GM12878 (cell line): Measurements from ENCODE around the gene RALGPS1. TPM values are rescaled to one million over a fixed set of nuclear protein-coding genes. Genes with fewer than 3 reads are reported as not detected.

Experiments
- ATAC-seq: fragments of 200-7000 bp; cut with Tn5 transposase; 3 replicates; pipeline ENCODE4 v1.9.1; 2020; ENCODE audit warnings: mild to moderate bottlenecking, moderate library complexity
- BruUV-seq: library from RNA; stranded (reverse); fragments of 400-500 nt; replicated peaks from 2 replicates; lab custom pipeline; 2021; lab: Mats Ljungman, UMichigan
- CTCF ChIA-PET: fragments of 300-600 bp; sonication (Branson Sonifier 250); formaldehyde crosslinking; extraction: SDS; loops from one replicate; lab custom pipeline; 2021; ENCODE audit warnings: inconsistent platforms; lab: Yijun Ruan, JAX
- POLR2A ChIA-PET: fragments of 350-600 bp; formaldehyde crosslinking; extraction: SDS; loops from one replicate; lab custom pipeline; 2021; ENCODE audit warnings: inconsistent platforms; lab: Charles Lee
- RAD21 ChIA-PET: fragments of 300-600 bp; sonication (Branson Sonifier 250); formaldehyde crosslinking; loops from one replicate; lab custom pipeline; 2023; ENCODE audit warnings: antibody characterized with exemption; ENCODE audit not compliant: unreplicated experiment; lab: Charles Lee
- SMC1A ChIA-PET: fragments of 300-600 bp; sonication (Branson Sonifier 250); formaldehyde crosslinking; loops from one replicate; lab custom pipeline; 2023; ENCODE audit not compliant: unreplicated experiment, uncharacterized antibody; lab: Charles Lee
- DNase-seq: peaks from one replicate; pipeline ENCODE4 v3.0.0-alpha.2; 2011; ENCODE audit warnings: low read depth, low spot score
- FAIRE-seq: peaks from 3 replicates; lab custom pipeline; 2011; peaks lifted over from hg19 to GRCh38; lab: Jason Lieb, UNC
- H2AFZ ChIP-seq: 2 replicates; pipeline ENCODE4 v1.6.0; 2011; ENCODE audit warnings: low read depth, low read length, control low read depth; ENCODE audit not compliant: control insufficient read depth
- H3K27ac ChIP-seq: 2 replicates; pipeline ENCODE4 v1.5.1; 2011; ENCODE audit warnings: control low read depth; ENCODE audit not compliant: control insufficient read depth, insufficient read depth
- H3K27me3 ChIP-seq, 2 experiments: replicated peaks in 1 of 2; 2 replicates each; pipeline versions ENCODE4 v1.6.0 to v1.6.1; 2011; ENCODE audit warnings: low read length in 1 of 2; ENCODE audit not compliant: control insufficient read depth in 2 of 2, insufficient read depth in 2 of 2
- H3K36me3 ChIP-seq, 2 experiments: 2 replicates each; pipeline ENCODE4 v1.5.1; 2011; ENCODE audit warnings: low read length in 1 of 2; ENCODE audit not compliant: control insufficient read depth in 2 of 2, insufficient read depth in 2 of 2
- H3K4me1 ChIP-seq: 2 replicates; pipeline ENCODE4 v1.6.1; 2011; ENCODE audit warnings: mild to moderate bottlenecking, low read length, moderate library complexity, mixed read lengths; ENCODE audit not compliant: control insufficient read depth, insufficient read depth
- H3K4me2 ChIP-seq: 2 replicates; pipeline ENCODE4 v1.6.0; 2011; ENCODE audit warnings: control low read depth; ENCODE audit not compliant: control insufficient read depth, insufficient read depth
- H3K4me3 ChIP-seq: fragments of 200-600 bp; sonication (generic); 2 replicates; pipeline ENCODE4 v1.5.1; 2016
- H3K79me2 ChIP-seq: 2 replicates; pipeline ENCODE4 v1.6.0; 2011; ENCODE audit warnings: low read length; ENCODE audit not compliant: control insufficient read depth, insufficient read depth
- H3K9ac ChIP-seq: 2 replicates; pipeline ENCODE4 v1.8.0; 2011; ENCODE audit warnings: low read length, control low read depth, mixed read lengths; ENCODE audit not compliant: control insufficient read depth, insufficient read depth
- H3K9me3 ChIP-seq: replicated peaks from 3 replicates; pipeline ENCODE4 v1.5.1; 2011; ENCODE audit warnings: mild to moderate bottlenecking, low read length; ENCODE audit not compliant: control insufficient read depth, insufficient read depth
- H4K20me1 ChIP-seq: 2 replicates; pipeline ENCODE4 v1.6.0; 2011; ENCODE audit not compliant: control insufficient read depth, insufficient read depth
- BHLHE40 ChIP-seq, 2 experiments: fragments of 450-650 bp in 1 of 2; IDR thresholded peaks; 2 replicates each; pipeline ENCODE4 v1.6.1; 2011 to 2017; ENCODE audit warnings: low read depth in 2 of 2, borderline replicate concordance in 1 of 2, improper control_type of control experiment in 1 of 2, low read length in 1 of 2, mild to moderate bottlenecking in 1 of 2
- BMI1 ChIP-seq: fragments of 450-650 bp; IDR thresholded peaks from 2 replicates; pipeline ENCODE4 v1.6.1; 2016; ENCODE audit warnings: mild to moderate bottlenecking, moderate library complexity, borderline replicate concordance
- CBX3 ChIP-seq: fragments of 200-600 bp; sonication (generic); IDR thresholded peaks from 2 replicates; pipeline ENCODE4 v1.6.1; 2016; ENCODE audit warnings: low read depth, borderline replicate concordance
- E2F4 ChIP-seq: IDR thresholded peaks from 2 replicates; pipeline ENCODE4 v1.6.1; 2012; ENCODE audit warnings: low read depth, low read length, improper control_type of control experiment
- EP300 ChIP-seq, 2 experiments: fragments of 150-350 bp in 1 of 2; IDR thresholded peaks; 2 replicates each; pipeline ENCODE4 v1.6.1; 2011 to 2012; ENCODE audit warnings: low read depth in 2 of 2, low read length in 2 of 2, borderline replicate concordance in 1 of 2, improper control_type of control experiment in 1 of 2, inconsistent platforms in 1 of 2; ENCODE audit not compliant: control insufficient read depth in 1 of 2
- FOXM1 ChIP-seq: IDR thresholded peaks from 2 replicates; pipeline ENCODE4 v1.6.1; 2012; ENCODE audit warnings: low read depth, mild to moderate bottlenecking, inconsistent platforms, low read length, moderate library complexity
- HDAC2 ChIP-seq: fragments of 200-600 bp; sonication (generic); IDR thresholded peaks from 2 replicates; pipeline ENCODE4 v1.6.1; 2017
- JUNB ChIP-seq: IDR thresholded peaks from 2 replicates; pipeline ENCODE4 v1.6.1; 2016; ENCODE audit warnings: antibody characterized with exemption, mild to moderate bottlenecking
- MEF2A ChIP-seq: IDR thresholded peaks from 2 replicates; pipeline ENCODE4 v1.6.1; 2011; ENCODE audit warnings: low read depth, mild to moderate bottlenecking, low read length, moderate library complexity; ENCODE audit not compliant: insufficient read depth
- MEF2B ChIP-seq: fragments of 450-650 bp; IDR thresholded peaks from 2 replicates; pipeline ENCODE4 v1.6.1; 2018; ENCODE audit warnings: mild to moderate bottlenecking, moderate library complexity; ENCODE audit not compliant: partially characterized antibody, poor library complexity, severe bottlenecking
- MTA3 ChIP-seq: IDR thresholded peaks from 2 replicates; pipeline ENCODE4 v1.6.1; 2012; ENCODE audit warnings: low read length, inconsistent platforms, borderline replicate concordance
- PML ChIP-seq: IDR thresholded peaks from 2 replicates; pipeline ENCODE4 v1.6.1; 2012; ENCODE audit warnings: low read length, inconsistent platforms
- POLR2AphosphoS5 ChIP-seq: IDR thresholded peaks from 2 replicates; pipeline ENCODE4 v1.6.1; 2011; ENCODE audit warnings: mild to moderate bottlenecking, low read length, inconsistent platforms
- TARDBP ChIP-seq: IDR thresholded peaks from 2 replicates; pipeline ENCODE4 v1.6.1; 2016; ENCODE audit warnings: borderline replicate concordance
- TBL1XR1 ChIP-seq: IDR thresholded peaks from 2 replicates; pipeline ENCODE4 v1.6.1; 2012; ENCODE audit warnings: low read depth, low read length, improper control_type of control experiment
- ZBTB4 ChIP-seq: fragments of 450-650 bp; formaldehyde crosslinking; IDR thresholded peaks from 2 replicates; pipeline ENCODE4 v1.4.0; 2022; ENCODE audit warnings: mild to moderate bottlenecking, moderate library complexity
- ZNF24 ChIP-seq: fragments of 450-650 bp; IDR thresholded peaks from 2 replicates; pipeline ENCODE4 v1.6.1; 2017; ENCODE audit warnings: antibody characterized with exemption, mild to moderate bottlenecking
- ZNF274 ChIP-seq: IDR thresholded peaks from one replicate; pipeline ENCODE4 v1.8.0; 2011; ENCODE audit not compliant: insufficient read length, insufficient read depth
- ZNF622 ChIP-seq: fragments of 450-650 bp; IDR thresholded peaks from 2 replicates; pipeline ENCODE4 v1.6.1; 2017; ENCODE audit warnings: mild to moderate bottlenecking, inconsistent platforms
- WGBS: methylation state at CpG from one replicate; pipeline ENCODE4 v1.1.6; 2016; ENCODE audit warnings: low lambda C conversion rate; ENCODE audit not compliant: insufficient replicate concordance, insufficient coverage; ENCODE audit errors: missing lambda C conversion rate; 5-methylcytosine and 5-hydroxymethylcytosine counted together
- in situ Hi-C: fragments of 300-500 bp; cut with MboI; formaldehyde crosslinking; loops from 9 replicates; pipeline ENCODE4 v1.14.3; 2018; ENCODE audit warnings: mixed read lengths
- intact Hi-C: fragments of 100-400 bp; cut with micrococcal nuclease; formaldehyde crosslinking; loops from one replicate; pipeline ENCODE4 v1.14.2; 2022; ENCODE audit not compliant: unreplicated experiment
- polyA plus RNA-seq, 11 experiments: library from polyadenylated mRNA; depleted of rRNA in 4 of 11; unstranded in 6 of 11; stranded (reverse) in 5 of 11; fragments of >200 nt; fragmentation: Nextera tagmentation in 4 of 11; fragmentation: Illumina TruSeq in 1 of 11; extraction: Ambion mirVana in 4 of 11; extraction: Trizol in 1 of 11; gene quantifications; 1 replicate in 1 of 11; 2 replicates in 10 of 11; pipeline versions ENCODE4 v1.2.1 to v1.2.3, GENCODE V29; 2011 to 2016; ENCODE audit warnings: inconsistent platforms in 2 of 11, missing spikeins in 2 of 11, low read depth in 1 of 11
- total RNA-seq, 4 experiments: library from RNA; depleted of rRNA in 3 of 4; stranded (reverse); fragments of >200 nt in 3 of 4; fragmentation: Illumina TruSeq in 1 of 4; extraction: Trizol in 1 of 4; gene quantifications; 2 replicates each; pipeline versions ENCODE4 v1.2.1 to v1.2.3, GENCODE V29; 2013 to 2021

Gene RALGPS1
- total and polyA plus RNA-seq, 10 of the 15 experiments (the other 5 are each of a cell fraction or from before 2014, with no cell fraction given), result 0.13 to 5.6 (median 2.7) TPM

GRCh38 chr9:127166111-127166510, 251.5 kb downstream of the RALGPS1 start:
- FAIRE-seq, result no peak
- peak overlapping the region; percentile 51 for H3K27ac ChIP-seq
- H3K9me3 ChIP-seq, result no peaks in the 10 kb centered on the region
- ChIA-PET CTCF (interaction anchor here (0.6 to 6.9 kb wide), 18 partner anchors 8 to 225 kb away, joined by 3 to 174 read pairs (median 6); no protein-coding TSS in a partner anchor), SMC1A (interaction anchor here (1.1 to 28.4 kb wide), 24 partner anchors 12 to 225 kb away, joined by 3 to 812 read pairs (median 6); no protein-coding TSS in a partner anchor), POLR2A (interaction anchor here (0.6 to 12.4 kb wide), 15 partner anchors 11 to 735 kb away, joined by 3 to 270 read pairs (median 5); partner anchors contain the start of genes ANGPTL2 and SLC2A8), RAD21 (interaction anchor here (0.6 to 16.8 kb wide), 26 partner anchors 8 to 327 kb away, joined by 3 to 515 read pairs (median 6); partner anchors contain the start of genes ANGPTL2 and SLC2A8)
- no TSS peak for BruUV-seq
- H3K4me2 ChIP-seq, result peak overlapping the region; percentile 57; the same call in 1 of the 2 replicates
- intact Hi-C loops, result loop anchor here (1.0 to 5.0 kb wide), 3 partner anchors 12 to 179 kb away; no protein-coding TSS in a partner anchor
- peaks cover 36% of the 10 kb centered on the region for H3K4me1 ChIP-seq
- ATAC-seq, result peak; percentile 7
- peak overlapping the region; percentile 77 for H2AFZ ChIP-seq
- in situ Hi-C loops, result no loop called here
- no peaks in the 10 kb centered on the region for H4K20me1 ChIP-seq
- H3K36me3 ChIP-seq, result no peaks in the 10 kb centered on the region; a peak in 1 of 4 replicates
- H3K4me3 ChIP-seq, result no peak overlapping the region
- 2% methylated on average over 5 of the region's 5 CpGs for WGBS
- H3K79me2 ChIP-seq, result no peaks in the 10 kb centered on the region
- H3K27me3 ChIP-seq, result no peaks in the 10 kb centered on the region
- H3K9ac ChIP-seq, result 0 out of 2 replicates have a peak overlapping the region, but pooled peaks have one; percentile 28
- no peak for DNase-seq
- TF ChIP-seq MTA3 (no peak), CBX3 (no peak), ZNF622 (no peak), TBL1XR1 (no peak), ZNF24 (0 out of 2 replicates have a peak, but pooled peaks have one; percentile 6), POLR2AphosphoS5 (no peak), FOXM1 (no peak; the same call in 1 of the 2 replicates), BMI1 (no peak), HDAC2 (no peak), JUNB (no peak), MEF2A (peak; percentile 59), PML (peak; percentile 34; the same call in 1 of the 2 replicates), TARDBP (no peak), EP300 (IDR thresholded peaks at IDR 0.05; ENCODE audit: borderline replicate concordance in 1 of 2, control insufficient read depth in 1 of 2, low read depth in 2 of 2, low read length in 2 of 2) (peak in 1 of 2 experiments; percentile 7; a peak in 1 of 4 replicates), E2F4 (no peak), ZNF274 (no peak), MEF2B (no peak), BHLHE40 (IDR thresholded peaks at IDR 0.05; ENCODE audit: borderline replicate concordance in 1 of 2, low read depth in 2 of 2, low read length in 1 of 2) (no peak), ZBTB4 (CRISPR knock-in tag) (0 out of 2 replicates have a peak, but pooled peaks have one; percentile 3)
